ENCODE data around the gene SLC3A2. TPM values are rescaled to one million over a fixed set of nuclear protein-coding genes. Genes with fewer than 3 reads are reported as not detected.

SLC3A2 gene
- total RNA-seq = 115 TPM

DNA sequence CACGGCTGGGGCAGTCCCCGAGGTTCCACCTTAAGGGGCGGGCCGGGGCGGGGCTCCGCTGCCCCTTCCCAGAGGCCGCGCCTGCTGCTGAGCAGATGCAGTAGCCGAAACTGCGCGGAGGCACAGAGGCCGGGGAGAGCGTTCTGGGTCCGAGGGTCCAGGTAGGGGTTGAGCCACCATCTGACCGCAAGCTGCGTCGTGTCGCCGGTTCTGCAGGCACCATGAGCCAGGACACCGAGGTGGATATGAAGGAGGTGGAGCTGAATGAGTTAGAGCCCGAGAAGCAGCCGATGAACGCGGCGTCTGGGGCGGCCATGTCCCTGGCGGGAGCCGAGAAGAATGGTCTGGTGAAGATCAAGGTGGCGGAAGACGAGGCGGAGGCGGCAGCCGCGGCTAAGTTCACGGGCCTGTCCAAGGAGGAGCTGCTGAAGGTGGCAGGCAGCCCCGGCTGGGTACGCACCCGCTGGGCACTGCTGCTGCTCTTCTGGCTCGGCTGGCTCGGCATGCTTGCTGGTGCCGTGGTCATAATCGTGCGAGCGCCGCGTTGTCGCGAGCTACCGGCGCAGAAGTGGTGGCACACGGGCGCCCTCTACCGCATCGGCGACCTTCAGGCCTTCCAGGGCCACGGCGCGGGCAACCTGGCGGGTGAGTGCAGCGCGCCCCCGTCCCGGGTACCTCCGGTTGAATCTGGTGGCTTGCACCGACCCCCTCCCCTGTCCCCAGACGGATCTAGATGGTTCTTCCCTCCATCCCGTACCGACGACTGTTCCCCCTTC, at the start of gene SLC3A2:
Gene SLC3A2 (plus strand): TSS at position 94 of the 776 bp plus-strand sequence. CDS start 128 bp downstream, at position 222.

GRCh38 chr11:62831520-62832335, 49.0 kb upstream of the SLC3A2 start, which contains the start of gene STX5:
TSS of gene STX5 (minus strand) at chr11:62832051. CDS start at chr11:62831243, 808 bp downstream.

DNA sequence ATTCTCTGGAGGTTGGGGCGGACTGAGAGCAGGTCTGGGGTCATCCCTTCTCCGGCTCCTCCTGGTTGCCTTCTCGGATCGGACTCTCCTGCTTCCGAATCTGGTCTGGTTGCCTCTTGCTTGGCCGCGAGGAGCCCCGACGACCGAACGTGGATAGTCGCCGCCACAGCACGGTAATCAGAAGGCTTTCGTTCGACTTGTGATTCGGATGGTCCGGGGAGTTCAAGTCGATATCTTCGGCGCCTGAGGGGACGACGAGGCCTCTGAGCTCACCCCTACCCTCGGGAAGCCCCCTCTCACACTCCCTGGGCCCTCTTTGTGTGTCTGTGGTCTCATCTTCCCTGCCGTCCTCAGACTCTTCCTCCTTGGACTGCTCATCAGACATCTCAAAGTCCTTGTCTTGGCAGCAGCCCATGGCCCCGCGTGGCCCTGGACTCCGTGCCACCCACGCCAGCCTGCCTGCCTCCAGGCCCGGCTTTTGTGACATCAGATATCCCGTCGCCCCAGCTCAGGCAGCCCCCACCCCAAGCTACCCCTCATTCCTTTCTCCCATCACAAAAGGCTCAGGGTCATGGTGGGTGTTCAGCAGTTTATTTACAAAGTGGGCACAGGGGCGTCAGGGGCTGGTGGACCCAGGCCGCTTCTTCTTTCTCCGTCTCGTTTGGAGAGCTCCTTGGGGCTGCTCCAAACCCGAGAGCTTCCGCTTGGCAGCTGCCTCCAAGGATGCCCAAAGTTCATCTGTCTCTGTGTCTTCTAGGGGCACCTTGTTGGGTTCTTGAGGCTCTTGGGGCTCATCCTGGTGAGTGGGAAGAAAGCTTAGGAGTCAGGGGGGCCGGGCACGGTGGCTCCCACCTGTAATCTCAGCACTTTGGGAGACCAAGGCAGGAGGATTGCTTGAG, 48.1 kb upstream of the SLC3A2 start, which contains the start of gene TEX54:
Gene TEX54 (minus strand): TSS at position 506 of the 899 bp plus-strand sequence.

GRCh38 chr11:62839050-62839945, 41.4 kb upstream of the SLC3A2 start, which contains the start of gene WDR74:
TSS of gene WDR74 (minus strand) at chr11:62839590. CDS start at chr11:62839570, 20 bp downstream.

GRCh38 chr11:62921201-62921572, 40.5 kb downstream of the SLC3A2 start, which contains the start of gene CHRM1:
TSS of gene CHRM1 (minus strand) at chr11:62921363. CDS start at chr11:62911100, 10,263 bp downstream.

Small RNA genes within 50 kb of the gene (small RNA-seq; reads per million reads assigned to genes)
- not detected for gene RF00099
- not detected for gene RN7SL259P
- not detected for gene SNORD22
- not detected for gene SNORD26
- not detected for gene SNORD27
- gene SNORD28 = not detected
- gene SNORD30 = 283 reads per million, percentile 98 among the genes with 10 or more reads in this experiment

Other genes with a start within 250 kb of the SLC3A2 start
- 84.2 TPM for gene GANAB, start 234.3 kb upstream of the SLC3A2 start, total RNA-seq
- gene INTS5, start 227.6 kb upstream of the SLC3A2 start, total RNA-seq = 18.2 TPM
- gene C11orf98, start 215.7 kb upstream of the SLC3A2 start, total RNA-seq = 24.7 TPM
- 6.0 TPM for gene CSKMT, start 215.6 kb upstream of the SLC3A2 start, total RNA-seq
- gene UQCC3, start 209.2 kb upstream of the SLC3A2 start, total RNA-seq = 5.5 TPM
- gene LBHD1, start 208.6 kb upstream of the SLC3A2 start, total RNA-seq = 3.9 TPM
- 53.3 TPM for gene UBXN1, start 201.8 kb upstream of the SLC3A2 start, total RNA-seq
- gene LRRN4CL, start 191.4 kb upstream of the SLC3A2 start, total RNA-seq = 0.46 TPM
- 202 TPM for gene BSCL2, start 173.5 kb upstream of the SLC3A2 start, total RNA-seq
- 99.7 TPM for gene GNG3, start 173.2 kb upstream of the SLC3A2 start, total RNA-seq
- 30.7 TPM for gene HNRNPUL2, start 153.4 kb upstream of the SLC3A2 start, total RNA-seq
- 31.8 TPM for gene TTC9C, start 152.4 kb upstream of the SLC3A2 start, total RNA-seq
- 16.4 TPM for gene ZBTB3, start 126.7 kb upstream of the SLC3A2 start, total RNA-seq
- 59.7 TPM for gene POLR2G, start 119.3 kb upstream of the SLC3A2 start, total RNA-seq
- 11.3 TPM for gene TAF6L, start 109.5 kb upstream of the SLC3A2 start, total RNA-seq
- gene TMEM179B, start 93.5 kb upstream of the SLC3A2 start, total RNA-seq = 18.5 TPM
- gene TMEM223, start 88.9 kb upstream of the SLC3A2 start, total RNA-seq = 17.1 TPM
- gene NXF1, start 75.5 kb upstream of the SLC3A2 start, total RNA-seq = 15.9 TPM
- gene STX5, start 48.8 kb upstream of the SLC3A2 start, total RNA-seq = 27.2 TPM
- gene TEX54, start 48.1 kb upstream of the SLC3A2 start, total RNA-seq = not detected
- gene WDR74, start 41.3 kb upstream of the SLC3A2 start, total RNA-seq = 27.0 TPM
- 6.5 TPM for gene CHRM1, start 40.5 kb downstream of the SLC3A2 start, total RNA-seq
- 5.8 TPM for gene SLC22A6, start 104.1 kb downstream of the SLC3A2 start, total RNA-seq
- gene SLC22A8, start 134.9 kb downstream of the SLC3A2 start, total RNA-seq = 1.2 TPM

All from diencephalon (tissue), 1 donor.